Measurements from ENCODE around the gene MED13L.

MED13L gene

DNA sequence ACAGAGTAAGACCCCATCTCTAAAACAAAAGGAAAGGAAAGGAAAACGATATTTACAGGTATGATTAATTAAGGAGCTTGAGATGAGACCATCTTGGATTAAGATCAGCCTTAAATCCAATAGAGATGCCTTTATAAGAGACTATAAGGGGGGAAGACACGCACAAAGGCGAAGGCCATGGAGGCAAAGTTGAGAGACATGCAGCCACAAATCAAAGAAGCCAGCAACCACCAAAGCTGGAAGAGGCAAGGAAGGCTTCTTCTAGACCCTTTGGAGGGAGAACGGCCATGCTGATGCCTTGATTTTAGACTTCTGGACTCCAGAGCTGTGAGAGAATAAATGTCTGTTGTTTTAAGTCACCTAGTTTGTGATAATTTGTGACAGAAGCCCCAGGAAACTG is 39.6 kb upstream of the MED13L start:
- Mint-ChIP-seq H3K27ac (no peak overlapping the region), H3K27me3 (ENCODE audit: low read depth, poor library complexity) (peaks cover 6% of the 10 kb centered on the region), H3K4me3 (no peak overlapping the region), H3K4me1 (peaks cover 47% of the 10 kb centered on the region), H3K36me3 (ENCODE audit: low read depth) (no peaks in the 10 kb centered on the region), H3K9me3 (peaks cover 6% of the 10 kb centered on the region)
- no peak for TF ChIP-seq CTCF (IDR thresholded peaks at IDR 0.05)
- no peak for DNase-seq

- no peak for TF ChIP-seq CTCF (IDR thresholded peaks at IDR 0.05)
- no peak overlapping the region for H3K4me3 Mint-ChIP-seq
- H3K4me1 Mint-ChIP-seq, result peaks cover 40% of the 10 kb centered on the region
- H3K36me3 Mint-ChIP-seq (ENCODE audit: low read depth), result no peaks in the 10 kb centered on the region
- no peak for DNase-seq
- peaks cover 6% of the 10 kb centered on the region for H3K27me3 Mint-ChIP-seq (ENCODE audit: low read depth, poor library complexity)
- H3K9me3 Mint-ChIP-seq, result peaks cover 19% of the 10 kb centered on the region
- no peak overlapping the region for H3K27ac Mint-ChIP-seq
Observed at GRCh38 chr12:116314477-116314876, 37.0 kb upstream of the MED13L start.

DNA sequence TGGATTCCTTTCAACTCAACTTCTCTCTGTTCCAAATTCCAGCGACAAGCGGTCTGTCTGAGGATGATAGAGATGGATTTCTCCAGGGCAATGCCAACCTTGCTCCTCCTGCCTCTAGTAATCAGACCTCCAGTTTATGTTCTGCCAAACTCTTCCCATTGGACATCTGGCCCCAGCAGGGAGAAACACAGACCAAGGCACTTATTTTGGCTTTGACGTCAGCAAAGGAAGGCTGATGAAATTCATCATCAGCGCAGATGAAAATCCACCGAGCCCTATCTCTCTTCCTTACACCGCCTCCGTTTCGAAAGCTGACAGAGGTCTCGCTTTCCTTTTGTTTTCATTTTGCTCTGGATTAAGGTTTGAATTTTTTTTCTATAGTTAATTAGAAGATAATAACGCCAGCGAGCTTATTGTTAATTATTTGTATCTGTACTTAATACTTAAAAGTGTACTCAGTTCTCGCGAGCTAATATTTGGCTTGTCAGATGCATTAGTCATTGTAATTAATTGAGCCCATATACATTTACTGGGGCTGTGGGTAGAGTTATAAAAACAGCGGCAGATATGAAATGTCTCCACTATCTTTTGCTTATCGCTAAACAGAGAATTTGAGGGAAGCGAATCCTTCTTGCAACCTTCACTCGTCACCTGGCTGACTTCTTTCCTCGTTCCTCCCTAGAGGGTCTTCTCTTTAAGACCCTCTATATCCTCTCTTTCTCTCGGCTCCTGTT is 35.9 kb upstream of the MED13L start:
- no peak for DNase-seq
- H3K36me3 Mint-ChIP-seq (ENCODE audit: low read depth), result no peaks in the 10 kb centered on the region
- peaks cover 6% of the 10 kb centered on the region for H3K27me3 Mint-ChIP-seq (ENCODE audit: low read depth, poor library complexity)
- no peak overlapping the region for H3K4me3 Mint-ChIP-seq
- no peak for TF ChIP-seq CTCF (IDR thresholded peaks at IDR 0.05)
- peaks cover 29% of the 10 kb centered on the region for H3K4me1 Mint-ChIP-seq
- H3K9me3 Mint-ChIP-seq, result peaks cover 28% of the 10 kb centered on the region
- no peak overlapping the region for H3K27ac Mint-ChIP-seq

GRCh38 chr12:116310082-116310481 is 32.6 kb upstream of the MED13L start:
- no peaks in the 10 kb centered on the region for H3K27me3 Mint-ChIP-seq (ENCODE audit: low read depth, poor library complexity)
- no peak for DNase-seq
- peaks cover 21% of the 10 kb centered on the region for H3K9me3 Mint-ChIP-seq
- no peak overlapping the region for H3K27ac Mint-ChIP-seq
- peaks cover 37% of the 10 kb centered on the region for H3K4me1 Mint-ChIP-seq
- no peak for TF ChIP-seq CTCF (IDR thresholded peaks at IDR 0.05)
- H3K36me3 Mint-ChIP-seq (ENCODE audit: low read depth), result no peaks in the 10 kb centered on the region
- no peak overlapping the region for H3K4me3 Mint-ChIP-seq

GRCh38 chr12:116309343-116309742 is 31.9 kb upstream of the MED13L start:
- no peak for DNase-seq
- no peak for TF ChIP-seq CTCF (IDR thresholded peaks at IDR 0.05)
- H3K36me3 Mint-ChIP-seq (ENCODE audit: low read depth), result no peaks in the 10 kb centered on the region
- no peaks in the 10 kb centered on the region for H3K27me3 Mint-ChIP-seq (ENCODE audit: low read depth, poor library complexity)
- H3K9me3 Mint-ChIP-seq, result peaks cover 21% of the 10 kb centered on the region
- no peak overlapping the region for H3K27ac Mint-ChIP-seq
- H3K4me3 Mint-ChIP-seq, result no peak overlapping the region
- peaks cover 34% of the 10 kb centered on the region for H3K4me1 Mint-ChIP-seq

GRCh38 chr12:116308647-116309046 is 31.2 kb upstream of the MED13L start:
- H3K27ac Mint-ChIP-seq, result no peak overlapping the region
- no peak for DNase-seq
- peaks cover 21% of the 10 kb centered on the region for H3K9me3 Mint-ChIP-seq
- peaks cover 4% of the 10 kb centered on the region for H3K27me3 Mint-ChIP-seq (ENCODE audit: low read depth, poor library complexity)
- H3K36me3 Mint-ChIP-seq (ENCODE audit: low read depth), result no peaks in the 10 kb centered on the region
- H3K4me3 Mint-ChIP-seq, result no peak overlapping the region
- TF ChIP-seq CTCF (IDR thresholded peaks at IDR 0.05), result no peak
- H3K4me1 Mint-ChIP-seq, result peaks cover 31% of the 10 kb centered on the region

Measured in nephron progenitor cell (in vitro differentiated cells).